ENCODE data around the gene PIP5KL1. TPM values are rescaled to one million over a fixed set of nuclear protein-coding genes. Genes with fewer than 3 reads are reported as not detected.

The PIP5KL1 gene
- total and polyA plus RNA-seq, 8 donors = 0.80 to 2.5 (median 1.2) TPM

DNA sequence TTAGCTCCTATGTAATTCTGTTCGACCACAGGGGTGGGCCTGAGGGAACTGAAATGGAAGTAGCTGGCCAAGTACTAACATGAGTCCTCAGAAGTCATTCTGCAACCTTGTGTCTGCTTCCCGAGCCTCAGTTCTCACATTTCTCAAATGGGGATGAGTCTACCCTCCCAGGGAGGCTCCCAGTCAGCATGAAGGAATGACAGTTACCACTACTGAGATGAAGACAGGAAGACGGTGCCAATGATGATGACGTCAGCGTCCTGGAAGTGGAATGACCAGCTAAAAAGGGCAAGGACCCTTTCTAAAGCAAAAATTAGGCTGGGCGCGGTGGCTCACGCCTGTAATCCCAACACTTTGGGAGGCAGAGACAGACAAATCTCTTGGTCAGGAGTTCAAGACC is 6.8 kb downstream of the PIP5KL1 start:
- TF ChIP-seq, protein P1, sequence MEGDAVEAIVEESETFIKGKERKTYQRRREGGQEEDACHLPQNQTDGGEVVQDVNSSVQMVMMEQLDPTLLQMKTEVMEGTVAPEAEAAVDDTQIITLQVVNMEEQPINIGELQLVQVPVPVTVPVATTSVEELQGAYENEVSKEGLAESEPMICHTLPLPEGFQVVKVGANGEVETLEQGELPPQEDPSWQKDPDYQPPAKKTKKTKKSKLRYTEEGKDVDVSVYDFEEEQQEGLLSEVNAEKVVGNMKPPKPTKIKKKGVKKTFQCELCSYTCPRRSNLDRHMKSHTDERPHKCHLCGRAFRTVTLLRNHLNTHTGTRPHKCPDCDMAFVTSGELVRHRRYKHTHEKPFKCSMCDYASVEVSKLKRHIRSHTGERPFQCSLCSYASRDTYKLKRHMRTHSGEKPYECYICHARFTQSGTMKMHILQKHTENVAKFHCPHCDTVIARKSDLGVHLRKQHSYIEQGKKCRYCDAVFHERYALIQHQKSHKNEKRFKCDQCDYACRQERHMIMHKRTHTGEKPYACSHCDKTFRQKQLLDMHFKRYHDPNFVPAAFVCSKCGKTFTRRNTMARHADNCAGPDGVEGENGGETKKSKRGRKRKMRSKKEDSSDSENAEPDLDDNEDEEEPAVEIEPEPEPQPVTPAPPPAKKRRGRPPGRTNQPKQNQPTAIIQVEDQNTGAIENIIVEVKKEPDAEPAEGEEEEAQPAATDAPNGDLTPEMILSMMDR (IDR thresholded peaks at IDR 0.05) = no peak
- H3K4me1 ChIP-seq = peaks cover 0 to 20% (median 4%) of the 10 kb centered on the region in 3 donors
- H3K36me3 ChIP-seq = no peaks in the 10 kb centered on the region
- intact Hi-C loops (cut with DNase I) = loop anchor here in 2 of 3 donors (5.0 to 10.0 kb wide), 3 partner anchors 186 to 336 kb away; partner anchors contain the start of gene TOR2A (in 1 of the 2)
- H3K9me3 ChIP-seq = no peaks in the 10 kb centered on the region
- H3K4me3 ChIP-seq = no peak overlapping the region
- FAIRE-seq = no peak
- ATAC-seq = no peak
- H3K27me3 ChIP-seq = no peaks in the 10 kb centered on the region
- no peak for DNase-seq
- WGBS, 2 donors = 85 to 87% methylated on average over 8 of the region's 8 CpGs
- H3K27ac ChIP-seq = no peak overlapping the region

DNA sequence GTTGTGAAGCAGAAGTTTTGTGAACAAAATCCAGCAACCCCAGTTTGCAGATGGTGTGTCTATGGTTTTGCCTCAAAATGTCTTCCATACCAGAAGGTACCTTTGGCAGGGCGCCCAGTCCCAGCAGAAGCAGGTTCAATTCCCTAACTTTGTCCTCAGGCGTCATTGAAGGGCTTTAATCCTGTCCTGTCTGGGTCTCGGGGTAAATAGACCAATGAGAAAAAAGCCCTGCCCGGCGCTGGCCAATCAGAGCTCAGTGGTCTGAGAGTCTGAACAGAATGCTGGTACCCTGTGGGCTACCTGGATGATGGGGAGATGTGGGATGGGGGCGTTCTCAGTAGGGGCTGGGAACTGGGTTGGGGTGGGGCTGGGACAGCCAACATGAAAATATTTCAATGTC is 7.5 kb downstream of the PIP5KL1 start:
- no peaks in the 10 kb centered on the region for H3K9me3 ChIP-seq
- 62 to 68% methylated on average over 6 of the region's 6 CpGs for WGBS, 2 donors
- intact Hi-C loops (cut with DNase I) = loop anchor here in 2 of 3 donors (5.0 to 10.0 kb wide), 3 partner anchors 186 to 336 kb away; partner anchors contain the start of gene TOR2A (in 1 of the 2)
- no peak overlapping the region for H3K27ac ChIP-seq
- H3K4me3 ChIP-seq = no peak overlapping the region
- H3K27me3 ChIP-seq = no peaks in the 10 kb centered on the region
- no peaks in the 10 kb centered on the region for H3K36me3 ChIP-seq
- TF ChIP-seq, protein P1 (IDR thresholded peaks at IDR 0.05) = no peak
- no peak for FAIRE-seq
- peaks cover 0 to 26% (median 4%) of the 10 kb centered on the region in 3 donors for H3K4me1 ChIP-seq
- DNase-seq = peak in 1 of 6 donors; percentile 35
- no peak for ATAC-seq

GRCh38 chr9:127921557-127922120 is 8.9 kb downstream of the PIP5KL1 start:
- H3K4me3 ChIP-seq = peak overlapping the region in 1 of 4 donors; percentile 17
- H3K9me3 ChIP-seq = no peaks in the 10 kb centered on the region
- H3K36me3 ChIP-seq = no peaks in the 10 kb centered on the region
- ATAC-seq (peak in 3 of 4 donors; percentile 45 to 57 (median 52)), FAIRE-seq (no peak), DNase-seq (peak in 4 of 6 donors; percentile 75 to 92 (median 86))
- no peak overlapping the region for H3K27ac ChIP-seq
- TF ChIP-seq, protein P1 (IDR thresholded peaks at IDR 0.05) = peak; percentile 85 to 98 (median 95)
- peaks cover 0 to 28% (median 0%) of the 10 kb centered on the region in 3 donors for H3K4me1 ChIP-seq
- intact Hi-C loops (cut with DNase I) = loop anchor here in 2 of 3 donors (5.0 to 10.0 kb wide), 3 partner anchors 184 to 334 kb away; partner anchors contain the start of gene TOR2A (in 1 of the 2)
- WGBS, 2 donors = 5 to 8% methylated on average over 37 to 45 of the region's 45 CpGs
- no peaks in the 10 kb centered on the region for H3K27me3 ChIP-seq

DNA sequence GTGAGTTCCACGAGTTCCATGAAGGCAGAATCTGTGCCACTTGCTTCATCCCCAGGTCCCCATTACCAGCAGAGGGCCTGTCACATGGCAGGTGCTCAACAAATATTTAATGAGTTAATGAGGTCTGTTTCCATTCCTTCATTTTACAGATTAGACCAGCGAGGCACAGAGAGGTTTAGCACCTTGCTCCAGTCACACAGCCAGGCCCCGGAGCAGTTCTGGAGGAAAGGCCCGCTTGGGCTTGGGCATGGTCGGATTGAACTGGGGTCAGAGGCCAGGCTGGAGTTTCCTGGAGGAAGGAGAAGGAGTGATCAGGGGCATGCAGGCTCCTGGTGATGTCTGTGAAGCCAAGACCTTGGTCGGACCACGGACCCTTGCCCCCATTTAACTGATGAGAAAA is 9.8 kb downstream of the PIP5KL1 start:
- H3K4me3 ChIP-seq = no peak overlapping the region
- FAIRE-seq (no peak), ATAC-seq (no peak), DNase-seq (no peak)
- no peaks in the 10 kb centered on the region for H3K9me3 ChIP-seq
- peaks cover 0 to 31% (median under 1%) of the 10 kb centered on the region in 3 donors for H3K4me1 ChIP-seq
- 74 to 76% methylated on average over 7 of the region's 7 CpGs for WGBS, 2 donors
- TF ChIP-seq, protein P1 (IDR thresholded peaks at IDR 0.05) = no peak
- intact Hi-C loops (cut with DNase I) = loop anchor here in 2 of 3 donors (5.0 to 10.0 kb wide), 3 partner anchors 183 to 333 kb away; partner anchors contain the start of gene TOR2A (in 1 of the 2)
- no peaks in the 10 kb centered on the region for H3K36me3 ChIP-seq
- no peak overlapping the region for H3K27ac ChIP-seq
- H3K27me3 ChIP-seq = no peaks in the 10 kb centered on the region
